SKM-1 (cell line): ENCODE results near the gene FAM53A.

Source experiments
- DNase-seq: peaks from one replicate; lab custom pipeline; 2025; ENCODE audit not compliant: unreplicated experiment; lab: John Stamatoyannopoulos, UW

Gene FAM53A, protein sequence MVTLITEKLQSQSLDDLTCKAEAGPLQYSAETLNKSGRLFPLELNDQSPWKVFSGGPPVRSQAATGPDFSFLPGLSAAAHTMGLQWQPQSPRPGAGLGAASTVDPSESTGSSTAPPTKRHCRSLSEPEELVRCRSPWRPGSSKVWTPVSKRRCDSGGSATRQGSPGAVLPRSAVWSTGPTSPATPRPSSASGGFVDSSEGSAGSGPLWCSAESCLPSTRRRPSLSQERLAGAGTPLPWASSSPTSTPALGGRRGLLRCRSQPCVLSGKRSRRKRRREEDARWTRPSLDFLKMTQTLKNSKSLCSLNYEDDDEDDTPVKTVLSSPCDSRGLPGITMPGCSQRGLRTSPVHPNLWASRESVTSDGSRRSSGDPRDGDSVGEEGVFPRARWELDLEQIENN

DNA sequence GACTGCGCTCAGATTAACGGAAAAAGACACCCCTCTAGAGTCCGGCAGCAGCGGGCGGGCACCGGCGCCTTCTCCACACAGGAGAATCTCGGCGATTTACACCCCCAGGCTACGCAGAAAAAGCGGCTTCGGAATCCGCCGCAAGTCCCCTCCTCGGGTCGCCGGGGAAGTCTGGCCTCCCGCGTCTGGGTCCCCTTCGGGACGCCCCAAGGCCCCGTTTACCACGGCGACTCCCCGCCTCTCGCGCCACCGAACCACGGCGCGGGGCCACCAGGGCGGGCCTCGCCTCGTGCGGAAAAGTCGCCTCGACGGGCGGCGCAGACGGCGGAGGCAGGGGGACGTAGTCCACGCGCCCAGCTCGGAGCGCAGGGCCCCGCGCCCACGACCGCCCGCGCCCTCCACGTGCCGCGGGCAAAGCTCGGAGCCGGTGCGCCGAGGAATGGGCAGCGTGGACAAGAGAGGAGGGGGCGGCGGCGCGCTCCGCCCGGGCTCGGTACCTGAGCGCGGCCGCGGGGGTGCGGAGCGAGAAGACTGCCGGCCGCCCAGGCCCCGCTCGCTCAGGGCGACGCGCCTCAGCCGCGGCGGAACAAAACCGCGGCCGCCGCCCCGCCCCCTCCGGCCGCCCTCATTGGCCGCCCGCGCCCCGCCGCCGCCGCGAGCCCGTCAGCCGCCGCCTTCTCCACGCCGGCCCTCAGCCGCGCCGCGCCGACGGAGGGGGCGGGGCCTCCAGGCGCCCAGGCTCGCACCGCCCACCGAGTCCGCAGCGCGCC is at the start of gene FAM53A:
FAM53A (minus strand) TSS at position 578 of the 770 bp plus-strand sequence. CDS start 15,572 bp downstream, outside the sequence.
- DNase-seq: peak; percentile 89

DNA sequence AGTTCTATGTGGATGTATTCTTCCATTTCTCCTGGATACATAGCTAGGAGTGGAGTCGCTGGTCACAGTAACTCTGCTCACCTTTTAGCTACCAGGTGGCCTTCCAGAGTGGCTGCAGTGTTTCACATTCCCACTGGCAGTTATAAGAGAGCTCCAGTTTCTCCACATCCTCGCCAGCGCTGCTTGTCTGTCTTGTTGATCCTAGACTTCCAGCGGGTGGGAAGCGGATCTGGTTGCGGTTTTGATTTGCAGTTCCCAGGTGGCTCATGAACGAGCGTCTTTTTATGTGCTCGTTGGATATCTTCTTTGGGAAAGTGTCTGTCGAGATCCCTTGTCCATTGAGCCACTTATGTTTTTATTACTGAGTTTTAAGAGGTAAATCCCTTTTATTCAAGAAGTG is 48.8 kb upstream of the FAM53A start:
- no peak for DNase-seq

DNA sequence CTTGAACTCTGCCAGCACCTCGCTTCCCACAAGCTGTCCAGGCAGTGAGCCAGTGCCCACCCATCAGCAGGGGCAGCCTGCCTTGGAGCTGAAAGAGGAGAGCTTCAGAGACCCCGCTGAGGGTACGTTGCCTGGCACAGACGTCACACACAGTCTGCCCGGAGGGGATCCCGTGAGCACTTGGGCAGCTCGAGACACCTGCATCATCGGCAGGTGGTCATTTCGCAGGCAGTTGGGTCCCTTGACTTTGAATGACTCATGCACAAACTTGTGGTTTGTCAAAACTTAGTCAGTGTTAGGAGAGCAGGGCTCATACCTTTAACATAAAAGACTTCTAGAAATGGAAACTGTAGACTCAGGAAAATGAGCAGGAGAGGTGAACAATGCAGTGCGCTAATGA is 47.1 kb upstream of the FAM53A start:
- DNase-seq: no peak

DNA sequence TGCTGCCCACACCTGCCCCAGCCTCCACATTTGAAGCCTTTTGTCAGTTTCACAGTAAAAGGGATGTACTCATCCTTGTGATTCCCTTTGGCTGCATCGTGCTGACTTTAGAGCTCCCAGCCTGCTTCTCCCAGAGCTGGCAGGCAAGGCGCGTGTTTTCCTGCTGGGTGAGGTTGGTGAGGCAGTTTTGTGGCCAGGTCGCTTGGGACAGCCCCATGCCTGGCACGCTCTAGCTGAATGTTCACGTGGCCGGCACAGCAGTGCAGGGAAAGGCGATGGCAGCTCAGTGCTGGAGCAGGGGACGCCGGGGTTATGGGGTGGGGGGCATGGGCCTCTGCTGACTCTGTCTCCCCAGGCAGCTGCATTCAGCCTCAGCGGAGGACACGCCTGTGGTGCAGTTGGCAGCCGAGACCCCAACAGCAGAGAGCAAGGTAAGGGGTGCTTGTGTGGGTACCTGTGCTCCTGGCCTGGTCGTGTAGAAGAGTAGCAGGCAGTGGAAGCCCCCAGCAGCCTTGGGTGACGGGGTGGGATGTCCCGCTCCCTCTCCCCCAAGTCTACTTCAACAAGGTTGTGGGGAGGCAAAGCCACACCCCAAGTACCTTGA is 46.5 kb upstream of the FAM53A start:
- DNase-seq: no peak

DNA sequence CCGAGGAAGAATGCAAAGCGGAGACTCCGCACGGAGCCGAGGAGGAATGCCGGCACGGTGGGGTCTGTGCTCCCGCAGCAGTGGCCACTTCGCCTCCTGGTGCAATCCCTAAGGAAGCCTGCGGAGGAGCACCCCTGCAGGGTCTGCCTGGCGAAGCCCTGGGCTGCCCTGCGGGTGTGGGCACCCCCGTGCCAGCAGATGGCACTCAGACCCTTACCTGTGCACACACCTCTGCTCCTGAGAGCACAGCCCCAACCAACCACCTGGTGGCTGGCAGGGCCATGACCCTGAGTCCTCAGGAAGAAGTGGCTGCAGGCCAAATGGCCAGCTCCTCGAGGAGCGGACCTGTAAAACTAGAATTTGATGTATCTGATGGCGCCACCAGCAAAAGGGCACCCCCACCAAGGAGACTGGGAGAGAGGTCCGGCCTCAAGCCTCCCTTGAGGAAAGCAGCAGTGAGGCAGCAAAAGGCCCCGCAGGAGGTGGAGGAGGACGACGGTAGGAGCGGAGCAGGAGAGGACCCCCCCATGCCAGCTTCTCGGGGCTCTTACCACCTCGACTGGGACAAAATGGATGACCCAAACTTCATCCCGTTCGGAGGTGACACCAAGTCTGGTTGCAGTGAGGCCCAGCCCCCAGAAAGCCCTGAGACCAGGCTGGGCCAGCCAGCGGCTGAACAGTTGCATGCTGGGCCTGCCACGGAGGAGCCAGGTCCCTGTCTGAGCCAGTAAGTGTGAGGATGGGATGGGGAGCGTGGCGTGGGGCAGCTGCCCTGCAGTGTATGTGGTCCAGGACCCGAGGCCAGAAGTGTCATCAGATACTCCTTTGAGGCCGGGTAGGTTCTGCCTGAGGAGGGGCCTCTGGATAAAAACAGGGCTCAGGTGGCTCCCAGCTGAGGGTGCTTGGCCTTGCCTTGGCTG is 44.2 kb upstream of the FAM53A start:
- no peak for DNase-seq

DNA sequence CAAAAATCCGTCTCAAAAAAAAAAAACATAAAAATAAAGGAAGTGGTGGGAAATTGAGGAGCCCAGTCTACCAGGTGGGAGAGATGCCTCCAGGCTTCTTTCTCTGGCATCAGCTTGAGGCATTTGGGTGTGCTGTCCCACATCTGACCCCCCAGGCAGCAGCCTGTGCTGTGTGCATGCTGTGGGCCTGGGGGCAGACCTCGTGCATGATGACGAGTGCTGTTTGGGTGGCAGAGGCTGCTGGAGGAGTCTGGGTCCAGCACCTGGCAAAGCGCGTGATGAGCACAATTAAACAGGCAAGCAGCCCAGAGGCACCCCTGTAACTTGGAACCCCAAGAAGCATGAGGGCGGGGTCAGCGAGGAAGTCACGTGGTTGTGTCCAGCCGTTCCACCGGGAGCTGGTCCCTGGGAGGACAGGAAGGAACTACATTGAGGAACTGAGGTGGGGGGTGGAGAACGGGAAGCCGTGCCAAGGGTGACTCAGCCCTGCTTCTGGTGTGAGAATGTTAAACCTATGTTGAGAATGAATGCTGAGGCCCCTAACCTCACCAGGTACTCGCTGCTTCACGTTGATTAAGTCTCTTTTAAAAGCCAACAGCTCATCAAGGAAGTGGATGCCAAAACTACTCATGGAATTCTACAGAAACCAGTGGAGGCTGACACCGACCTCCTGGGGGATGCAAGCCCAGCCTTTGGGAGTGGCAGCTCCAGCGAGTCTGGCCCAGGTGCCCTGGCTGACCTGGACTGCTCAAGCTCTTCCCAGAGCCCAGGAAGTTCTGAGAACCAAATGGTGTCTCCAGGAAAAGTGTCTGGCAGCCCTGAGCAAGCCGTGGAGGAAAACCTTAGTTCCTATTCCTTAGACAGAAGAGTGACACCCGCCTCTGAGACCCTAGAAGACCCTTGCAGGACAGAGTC is 43.3 kb upstream of the FAM53A start:
- peak; percentile 70 for DNase-seq

DNA sequence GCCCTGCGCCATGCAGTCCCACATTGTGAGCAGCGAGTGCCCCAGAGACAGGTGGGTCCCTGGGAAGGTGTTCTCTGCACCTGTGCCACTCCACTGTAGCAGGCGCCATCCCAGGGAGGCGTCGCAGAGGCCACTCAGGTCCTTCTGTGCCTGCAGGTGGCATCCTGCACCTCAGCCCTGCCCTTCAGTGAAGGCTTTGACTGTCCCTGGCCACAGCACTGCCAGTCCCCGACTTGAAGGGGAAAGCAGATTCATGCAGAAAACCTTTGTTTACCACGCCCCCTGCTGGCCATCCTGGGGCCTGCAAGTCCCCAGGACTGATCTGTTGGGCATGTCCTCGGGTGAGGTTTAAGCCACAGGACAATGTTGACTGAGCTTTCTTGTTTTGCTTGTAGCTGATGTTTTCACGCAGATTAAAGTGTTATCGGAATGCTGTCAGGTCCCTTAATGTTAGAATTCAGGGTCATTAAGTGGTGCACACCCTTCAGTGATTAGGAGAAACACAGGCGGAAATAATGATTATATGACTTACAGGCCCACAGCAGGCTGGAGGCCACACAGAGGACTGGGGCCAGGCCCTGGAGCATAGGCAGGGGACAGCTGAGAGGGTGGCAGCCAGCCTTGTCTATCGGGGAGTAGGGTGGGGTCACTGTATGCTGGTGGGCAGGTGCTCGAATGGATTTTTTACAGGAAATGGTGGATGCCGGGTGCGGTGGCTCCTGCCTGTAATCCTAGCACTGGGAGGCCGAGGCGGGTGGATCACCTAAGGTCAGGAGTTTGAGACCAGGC is 42.2 kb upstream of the FAM53A start:
- peak; percentile 70 for DNase-seq

DNA sequence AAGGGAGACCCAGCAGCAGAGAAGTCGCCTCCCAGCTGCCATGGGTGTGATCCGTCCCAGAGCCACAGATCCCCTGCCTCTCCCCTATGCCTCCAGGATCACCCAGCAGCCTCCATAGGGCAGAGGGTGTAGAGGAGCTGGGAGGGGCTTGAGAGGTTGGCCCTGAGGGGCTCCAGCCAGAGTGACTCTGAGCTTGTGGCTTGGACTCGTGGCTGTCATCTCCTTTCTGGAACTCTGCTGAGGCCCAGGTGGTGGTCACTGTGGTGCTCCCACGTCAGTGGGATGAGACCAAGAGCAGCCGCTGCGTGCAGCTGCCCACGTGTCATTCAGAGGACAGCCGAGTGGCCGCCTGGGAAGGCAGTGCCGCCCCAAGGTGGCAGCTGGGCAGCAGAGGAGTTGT is 41.4 kb upstream of the FAM53A start:
- no peak for DNase-seq

DNA sequence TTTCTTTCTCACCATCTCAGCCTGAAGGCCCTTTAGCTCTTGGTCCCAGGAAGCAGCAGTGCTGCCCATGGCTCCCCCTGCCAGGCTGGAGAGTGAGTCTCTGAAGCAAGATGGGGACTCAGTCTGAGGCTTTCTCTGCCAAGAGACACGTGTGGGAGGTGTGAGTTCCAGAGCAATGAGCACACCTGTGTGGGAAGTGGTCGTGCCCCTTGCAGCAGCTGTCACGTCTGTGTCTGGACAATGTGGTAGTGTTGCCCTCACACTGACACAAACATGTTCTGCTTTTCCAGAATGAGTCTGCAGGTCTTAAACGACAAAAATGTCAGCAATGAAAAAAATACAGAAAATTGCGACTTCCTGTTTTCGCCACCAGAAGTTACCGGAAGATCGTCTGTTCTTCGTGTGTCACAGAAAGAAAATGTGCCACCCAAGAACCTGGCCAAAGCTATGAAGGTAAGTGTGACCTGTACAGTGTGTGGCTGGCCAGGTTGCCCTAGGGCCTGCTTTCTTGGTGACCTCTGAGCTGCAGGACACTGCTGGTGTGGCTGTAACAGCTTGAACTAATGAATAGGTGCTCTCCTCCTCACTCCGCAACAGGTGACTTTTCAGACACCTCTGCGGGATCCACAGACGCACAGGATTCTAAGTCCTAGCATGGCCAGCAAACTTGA is 39.2 kb upstream of the FAM53A start:
- peak; percentile 46 for DNase-seq

DNA sequence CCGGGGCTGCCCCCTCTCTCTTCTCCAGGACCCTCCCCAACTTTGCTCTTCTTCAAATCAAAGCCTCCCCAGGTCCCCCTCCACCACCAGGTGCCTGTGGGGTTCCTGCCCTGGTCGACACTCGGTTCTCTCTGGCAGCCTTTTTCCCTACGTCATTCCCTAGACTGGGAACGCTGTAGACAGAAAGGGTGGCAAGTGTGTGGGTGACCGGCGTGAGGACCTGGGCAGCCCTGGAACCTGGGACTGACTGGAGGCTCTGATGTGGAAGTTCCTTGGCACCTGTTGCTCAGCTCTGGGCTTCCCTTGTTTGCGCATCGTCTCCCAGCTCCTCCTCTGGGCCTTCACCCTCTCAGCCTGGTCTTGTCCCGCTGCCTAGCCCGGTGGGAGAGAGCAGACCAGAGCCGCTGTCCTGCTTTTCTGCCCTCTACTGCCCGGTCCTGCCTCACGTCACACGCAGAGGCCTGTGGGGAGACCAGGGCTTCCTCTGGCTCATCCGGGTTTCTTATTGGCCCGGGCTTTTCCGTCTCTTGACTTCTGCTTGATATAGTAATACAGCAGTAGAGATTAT is 38.5 kb upstream of the FAM53A start:
- DNase-seq: no peak

DNA sequence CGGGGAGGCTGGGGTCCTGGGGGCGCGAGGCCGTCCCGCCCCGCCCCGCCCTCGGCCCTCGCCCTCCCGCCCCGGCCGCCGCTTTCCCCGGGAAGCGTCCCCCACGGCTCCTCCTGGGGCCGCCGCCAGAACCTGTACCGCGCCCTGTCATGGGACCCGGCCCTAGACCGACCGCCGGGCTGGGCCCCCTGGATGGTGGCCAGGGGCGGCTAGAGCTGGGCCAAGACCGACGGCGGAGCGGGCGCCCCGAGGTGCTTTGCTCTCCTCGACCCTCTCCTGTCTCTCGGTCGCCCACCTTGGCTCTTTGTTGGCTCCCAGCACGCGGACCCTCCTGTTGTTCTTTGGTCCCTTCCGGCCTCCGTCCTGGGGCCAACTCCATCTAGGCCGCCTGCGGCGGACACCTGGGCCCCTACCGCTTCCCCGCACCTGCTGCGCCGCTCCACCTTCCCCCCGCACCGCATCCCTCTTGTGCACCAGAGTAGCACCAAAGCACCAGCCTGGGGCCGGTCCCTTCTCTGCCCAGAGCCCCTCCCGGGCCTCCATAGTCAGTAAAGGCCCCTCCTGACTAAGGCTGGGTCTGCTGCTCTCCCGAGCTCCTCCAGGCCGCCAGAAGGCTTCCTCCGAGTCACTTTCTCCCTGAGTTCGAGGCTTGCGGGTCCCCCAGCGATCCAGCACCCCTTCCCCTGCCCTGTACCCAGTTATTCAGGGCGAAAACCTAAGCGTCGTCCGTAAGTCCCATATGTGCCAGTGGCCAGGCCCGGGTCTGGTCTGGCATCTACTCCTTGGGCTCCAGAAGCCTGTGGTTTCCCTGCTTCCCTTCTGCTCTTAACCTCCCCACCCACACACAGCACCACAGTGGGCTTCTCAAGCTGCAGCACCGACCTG is 37.8 kb upstream of the FAM53A start:
- DNase-seq: no peak

DNA sequence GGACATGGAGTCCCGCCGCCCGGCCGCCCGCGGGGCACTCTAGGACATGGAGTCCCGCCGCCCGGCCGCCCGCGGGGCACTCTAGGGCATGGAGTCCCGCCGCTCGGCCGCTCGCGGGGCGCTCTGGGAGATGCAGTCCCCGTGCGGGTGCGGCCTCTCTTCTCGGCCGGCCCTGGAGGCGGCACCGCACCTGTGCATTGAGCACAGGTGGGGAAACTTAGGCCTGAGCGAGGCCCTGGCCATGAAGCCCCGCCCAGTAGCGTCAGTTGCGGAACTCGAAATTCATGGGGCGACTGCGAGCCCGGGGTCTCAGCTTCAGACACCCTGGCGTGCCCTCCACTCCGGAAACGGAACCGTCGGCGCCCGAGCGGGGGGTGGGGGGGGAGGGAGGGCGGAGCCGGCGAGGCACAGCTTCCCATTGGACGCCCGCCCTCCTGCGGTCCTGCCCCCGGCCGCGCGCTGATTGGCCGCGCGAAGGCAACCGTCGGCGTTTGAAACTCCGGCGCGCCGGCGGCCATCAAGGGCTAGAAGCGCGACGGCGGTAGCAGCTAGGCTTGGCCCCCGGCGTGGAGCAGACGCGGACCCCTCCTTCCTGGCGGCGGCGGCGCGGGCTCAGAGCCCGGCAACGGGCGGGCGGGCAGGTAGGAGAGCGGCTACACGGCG is 37.0 kb upstream of the FAM53A start, which contains the start of the genes TACC3 and TMEM129:
TACC3 (plus strand) TSS at position 519 of the 663 bp plus-strand sequence. CDS start 1,901 bp downstream, outside the sequence.
TMEM129 (minus strand) TSS at position 321 of the 663 bp plus-strand sequence. CDS start 486 bp downstream, outside the sequence.
- DNase-seq: peak; percentile 94

DNA sequence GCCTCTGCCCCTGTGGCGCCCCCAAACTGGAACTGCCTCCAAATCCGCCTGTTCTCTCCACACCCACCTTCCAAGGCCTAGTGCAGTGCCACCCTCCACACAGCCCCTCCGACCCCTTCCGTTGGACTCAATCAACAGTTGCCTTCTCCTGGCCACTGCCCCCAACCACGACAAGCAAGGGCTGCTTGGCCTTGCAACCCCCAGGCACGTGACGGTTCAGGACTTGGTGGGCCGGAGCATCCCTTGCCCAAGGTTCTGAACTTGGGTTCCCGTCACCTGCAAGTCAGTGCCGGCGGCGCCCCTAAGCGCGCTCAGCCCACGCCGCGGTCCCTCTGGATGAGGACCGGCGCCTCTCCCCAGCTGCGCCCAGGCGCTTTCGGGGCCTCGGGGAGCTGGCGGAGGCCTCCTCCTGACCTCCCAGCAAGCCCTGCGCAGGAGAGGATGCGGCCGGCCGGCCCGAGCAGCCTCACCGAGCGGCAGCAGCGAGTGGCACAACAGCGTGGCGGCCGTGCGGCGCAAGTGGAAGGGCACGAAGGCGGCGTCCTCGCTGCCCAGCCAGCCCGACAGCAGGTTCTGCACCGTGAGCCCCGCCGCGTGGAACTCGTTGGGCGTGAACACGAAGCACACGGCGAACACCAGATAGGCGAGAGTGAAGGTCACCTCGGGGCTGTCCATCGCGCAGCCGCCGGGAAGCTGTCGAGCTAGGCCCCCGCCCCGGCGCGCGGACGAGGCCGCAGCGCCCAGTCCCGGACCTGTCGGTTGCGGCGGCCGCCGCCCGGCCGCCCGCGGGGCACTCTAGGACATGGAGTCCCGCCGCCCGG is 36.3 kb upstream of the FAM53A start:
- no peak for DNase-seq

DNA sequence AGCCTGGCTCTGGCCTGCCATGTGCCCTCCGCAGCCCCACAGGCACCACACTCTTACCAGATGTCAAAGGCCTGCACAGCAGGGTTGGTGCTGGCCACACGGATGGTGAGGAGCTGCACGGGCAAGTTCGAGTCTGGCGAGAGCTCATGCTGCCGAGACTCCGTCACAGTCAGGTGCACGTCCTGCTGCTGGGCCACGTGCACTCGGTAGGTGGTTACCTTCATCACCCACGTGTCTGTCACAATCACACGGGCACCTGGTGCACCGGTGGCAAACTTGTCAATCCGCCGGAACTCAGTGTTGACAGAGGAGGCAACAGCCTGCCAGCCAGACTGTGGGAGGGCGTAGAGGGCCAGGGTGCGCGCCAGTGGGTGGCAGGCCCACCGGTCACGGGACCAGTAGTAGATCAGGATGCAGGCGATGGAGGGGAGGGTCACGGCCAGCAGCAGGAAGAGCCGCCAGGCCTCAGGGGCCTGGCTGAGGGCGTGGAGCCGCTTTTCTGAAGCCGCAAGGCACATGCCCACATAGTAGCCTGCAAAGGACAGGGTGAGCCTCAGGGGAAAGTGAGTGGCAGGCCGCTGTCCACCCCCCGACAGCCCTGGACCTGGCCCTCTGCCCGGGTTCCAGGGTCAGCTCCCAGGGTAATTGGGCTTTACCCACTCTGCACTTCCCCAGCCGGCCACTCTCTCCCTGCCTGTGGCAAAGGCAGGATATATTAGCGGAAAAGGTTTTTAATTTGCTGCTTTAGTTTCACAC is 34.2 kb upstream of the FAM53A start:
- DNase-seq: no peak
